ELR (cell line): ENCODE results near the gene CDH22.

ENCODE experiments used
- DNase-seq: peaks from one replicate; pipeline ENCODE4 v3.0.0-alpha.2; 2015; ENCODE audit warnings: low read depth

Gene CDH22

GRCh38 chr20:46343348-46343974 lies 35.2 kb upstream of the CDH22 start:
- DNase-seq, result no peak

- no peak for DNase-seq
Observed at GRCh38 chr20:46342451-46343347, 34.4 kb upstream of the CDH22 start.

GRCh38 chr20:46342010-46342378 lies 33.7 kb upstream of the CDH22 start:
- no peak for DNase-seq

GRCh38 chr20:46341074-46342009 lies 33.0 kb upstream of the CDH22 start:
- no peak for DNase-seq

- DNase-seq, result no peak
Observed at GRCh38 chr20:46339037-46339436, 30.7 kb upstream of the CDH22 start.

GRCh38 chr20:46336735-46337134 lies 28.4 kb upstream of the CDH22 start:
- DNase-seq, result no peak

- DNase-seq, result no peak
Observed at GRCh38 chr20:46334303-46334904, 26.1 kb upstream of the CDH22 start.

GRCh38 chr20:46333161-46333991 lies 25.1 kb upstream of the CDH22 start:
- DNase-seq, result no peak

GRCh38 chr20:46332373-46333160 lies 24.3 kb upstream of the CDH22 start:
- no peak for DNase-seq

- DNase-seq, result no peak
Observed at GRCh38 chr20:46331611-46332361, 23.5 kb upstream of the CDH22 start.

GRCh38 chr20:46330831-46331371 lies 22.6 kb upstream of the CDH22 start:
- DNase-seq, result no peak

- no peak for DNase-seq
Observed at GRCh38 chr20:46330072-46330763, 21.9 kb upstream of the CDH22 start.

GRCh38 chr20:46328200-46328882 lies 20.0 kb upstream of the CDH22 start:
- DNase-seq, result no peak

GRCh38 chr20:46327557-46327956 lies 19.3 kb upstream of the CDH22 start:
- no peak for DNase-seq

- DNase-seq, result no peak
Observed at GRCh38 chr20:46325789-46326188, 17.5 kb upstream of the CDH22 start.

GRCh38 chr20:46324960-46325703 lies 16.8 kb upstream of the CDH22 start:
- DNase-seq, result peak; percentile 67

GRCh38 chr20:46324379-46324778 lies 16.1 kb upstream of the CDH22 start:
- DNase-seq, result no peak
